MM.1S (cell line): ENCODE data around the gene SH2D4B.

Experiments used
- CTCF ChIP-seq: fragments of 300-600 bp; sonication (generic); IDR thresholded peaks from 2 replicates; pipeline ENCODE4 v1.5.1; 2016; ENCODE audit warnings: antibody characterized with exemption, low read length, mixed read lengths
- EZH2phosphoT487 ChIP-seq: fragments of 300-600 bp; sonication (generic); IDR thresholded peaks from 2 replicates; pipeline ENCODE4 v1.6.1; 2018; ENCODE audit warnings: antibody characterized with exemption, low read length

DNA sequence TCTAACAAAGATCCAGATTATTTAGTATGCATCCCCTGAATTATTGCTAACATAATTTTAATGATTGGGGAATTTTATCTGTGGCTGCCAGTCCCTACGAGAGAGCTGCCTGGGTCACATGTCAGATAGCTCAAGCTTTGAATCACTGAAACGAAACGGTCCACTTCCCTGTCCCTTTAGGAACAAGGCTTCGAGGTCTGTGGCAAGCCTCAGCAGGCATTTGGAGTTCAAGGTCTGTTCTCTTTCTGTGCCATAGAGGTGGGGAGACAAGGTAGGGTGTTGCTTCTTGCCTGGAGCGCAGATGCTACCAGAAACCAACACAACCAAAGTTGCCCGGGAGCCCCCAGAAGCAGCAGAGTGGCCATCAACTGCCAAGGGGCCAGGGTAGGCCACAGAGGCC lies 13.9 kb upstream of the SH2D4B start:
- TF ChIP-seq CTCF (no peak), EZH2phosphoT487 (no peak)
